OCI-LY7 (cell line): ENCODE data around the gene STIM2. TPM values are rescaled to one million over a fixed set of nuclear protein-coding genes. Genes with fewer than 3 reads are reported as not detected.

Experiments
- BruUV-seq: library from RNA; stranded (reverse); fragments of 400-500 nt; replicated peaks from 2 replicates; lab custom pipeline; 2021; lab: Mats Ljungman, UMichigan
- CTCF ChIA-PET: fragments of 300-600 bp; sonication (Branson Sonifier 250); formaldehyde crosslinking; loops from one replicate; lab custom pipeline; 2022; ENCODE audit warnings: antibody characterized with exemption; ENCODE audit not compliant: unreplicated experiment; lab: Charles Lee
- POLR2A ChIA-PET: fragments of 300-600 bp; sonication (Branson Sonifier 250); formaldehyde crosslinking; loops from one replicate; lab custom pipeline; 2022; ENCODE audit warnings: antibody characterized with exemption; lab: Charles Lee
- DNase-seq: peaks from one replicate; pipeline ENCODE4 v3.0.0-alpha.2; 2015; ENCODE audit warnings: low spot score
- H2AFZ ChIP-seq: fragments of 200-600 bp; sonication (generic), shearing (Covaris generic); 2 replicates; pipeline ENCODE4 v1.6.1; 2014; ENCODE audit warnings: mild to moderate bottlenecking, antibody characterized with exemption, low read length, moderate library complexity
- H3K27ac ChIP-seq: fragments of 200-600 bp; sonication (generic); 2 replicates; pipeline ENCODE4 v1.5.1; 2014; ENCODE audit warnings: mixed run types, low read depth, mild to moderate bottlenecking, moderate library complexity, low read length, inconsistent platforms; ENCODE audit not compliant: poor library complexity, severe bottlenecking
- H3K36me3 ChIP-seq: fragments of 200-600 bp; sonication (generic); 2 replicates; pipeline ENCODE4 v1.6.1; 2014; ENCODE audit warnings: mild to moderate bottlenecking, antibody characterized with exemption, low read length, moderate library complexity, mixed read lengths; ENCODE audit not compliant: insufficient read depth
- H3K4me1 ChIP-seq: fragments of 200-600 bp; sonication (generic); 2 replicates; pipeline ENCODE4 v1.5.1; 2014; ENCODE audit warnings: mild to moderate bottlenecking, low read length; ENCODE audit not compliant: insufficient read depth, poor library complexity, severe bottlenecking
- H3K4me2 ChIP-seq: fragments of 200-600 bp; sonication (generic); 2 replicates; pipeline ENCODE4 v1.6.1; 2014; ENCODE audit warnings: mild to moderate bottlenecking, low read length
- H3K4me3 ChIP-seq: fragments of 200-600 bp; sonication (generic); 2 replicates; pipeline ENCODE4 v1.5.1; 2014; ENCODE audit warnings: mild to moderate bottlenecking, low read depth, low read length; ENCODE audit not compliant: poor library complexity, severe bottlenecking
- H3K79me2 ChIP-seq: fragments of 200-600 bp; sonication (generic); 2 replicates; pipeline ENCODE4 v1.6.1; 2016; ENCODE audit warnings: low read depth, mild to moderate bottlenecking, low read length, moderate library complexity, mixed read lengths; ENCODE audit not compliant: insufficient read depth
- H3K9me2 ChIP-seq: fragments of 200-600 bp; sonication (generic); 2 replicates; pipeline ENCODE4 v1.6.1; 2016; ENCODE audit warnings: mild to moderate bottlenecking, low read length, mixed read lengths; ENCODE audit not compliant: insufficient read depth
- H3K9me3 ChIP-seq: fragments of 200-600 bp; sonication (generic); 2 replicates; pipeline ENCODE4 v1.6.1; 2014; ENCODE audit warnings: mild to moderate bottlenecking, mixed run types, low read length, mixed read lengths
- H4K20me1 ChIP-seq: fragments of 200-600 bp; sonication (generic); 2 replicates; pipeline ENCODE4 v1.6.1; 2014; ENCODE audit warnings: mild to moderate bottlenecking, antibody characterized with exemption, low read length, moderate library complexity, mixed read lengths; ENCODE audit not compliant: insufficient read depth
- EZH2phosphoT487 ChIP-seq: fragments of 200-600 bp; sonication (generic); IDR thresholded peaks from 2 replicates; pipeline ENCODE4 v1.6.1; 2018; ENCODE audit warnings: low read depth, borderline replicate concordance, mild to moderate bottlenecking, mixed run types, antibody characterized with exemption, low read length, moderate library complexity, mixed read lengths
- intact Hi-C: fragments of 100-400 bp; cut with micrococcal nuclease; formaldehyde crosslinking; loops from one replicate; pipeline ENCODE4 v1.10.0; 2022; ENCODE audit not compliant: unreplicated experiment
- total RNA-seq, 2 experiments: library from RNA; depleted of rRNA in 1 of 2; stranded (reverse); fragments of >200 nt in 1 of 2; shearing (Covaris generic) in 1 of 2; gene quantifications; 2 replicates each; pipeline ENCODE4 v1.2.3, GENCODE V29; 2014 to 2022
- TF ChIP-seq, protein P1 (sequence below): fragments of 200-600 bp; sonication (generic); conservative IDR thresholded peaks from 2 replicates; pipeline ENCODE4 v1.5.1; 2014; ENCODE audit warnings: mild to moderate bottlenecking, antibody characterized with exemption, low read length, moderate library complexity, mixed read lengths

Gene STIM2
- total RNA-seq, 2 experiments from 2014 or later, result 108 to 309 TPM

DNA sequence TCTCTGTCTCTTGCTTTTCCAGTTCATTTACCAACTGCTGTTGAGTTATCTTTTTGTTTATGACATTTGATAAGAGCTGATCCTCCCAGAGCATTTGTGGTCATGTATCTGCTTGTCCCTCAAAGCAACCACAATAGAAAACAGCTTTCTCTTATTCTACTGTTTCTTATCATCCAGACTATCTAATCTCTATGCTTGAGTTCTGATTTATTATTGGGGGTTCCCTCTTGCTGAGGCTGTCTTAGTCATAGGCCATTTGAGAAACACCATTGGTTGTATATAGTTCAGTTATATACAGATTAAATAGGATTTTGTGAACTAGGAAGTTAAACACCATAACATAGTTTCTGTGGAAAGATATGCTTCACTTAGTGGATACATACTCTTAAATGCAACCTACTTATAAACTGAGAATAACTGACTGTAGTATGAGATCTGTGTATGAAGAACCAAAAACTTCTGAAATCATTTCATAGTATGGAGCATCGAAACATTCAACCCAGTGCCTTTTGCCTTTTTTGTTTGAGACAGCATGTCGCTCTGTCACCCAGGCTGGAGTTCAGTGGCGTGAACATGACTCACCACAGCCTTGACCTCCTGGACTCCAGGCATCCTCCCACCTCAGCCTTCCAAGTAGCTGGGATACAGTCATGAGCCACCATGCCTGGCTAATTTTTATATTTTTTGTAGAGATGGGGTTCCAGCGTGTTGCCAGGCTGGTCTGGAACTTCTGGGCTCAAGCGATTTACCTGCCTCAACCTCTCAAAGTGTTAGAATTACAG lies 75.8 kb downstream of the STIM2 start:
- Histone ChIP-seq H3K9me2 (no peaks in the 10 kb centered on the region), H4K20me1 (no peaks in the 10 kb centered on the region; the same call in 1 of the 2 replicates), H3K27ac (peak overlapping the region; percentile 18), H3K9me3 (no peaks in the 10 kb centered on the region), H3K36me3 (peaks cover 57% of the 10 kb centered on the region), H2AFZ (no peak overlapping the region), H3K4me1 (peaks cover 38% of the 10 kb centered on the region), H3K4me3 (no peak overlapping the region), H3K4me2 (no peak overlapping the region), H3K79me2 (peaks cover 100% of the 10 kb centered on the region)
- no TSS peak for BruUV-seq
- POLR2A ChIA-PET, result interaction anchor here (1.1 kb wide), 1 partner anchor 109 kb away, joined by 3 read pairs; no protein-coding TSS in a partner anchor
- TF ChIP-seq EZH2phosphoT487, result no peak
- intact Hi-C loops, result loop anchor here (5.0 kb wide), 1 partner anchor 66 kb away; no protein-coding TSS in a partner anchor
- no peak for DNase-seq
- CTCF ChIA-PET, result no interaction called here

DNA sequence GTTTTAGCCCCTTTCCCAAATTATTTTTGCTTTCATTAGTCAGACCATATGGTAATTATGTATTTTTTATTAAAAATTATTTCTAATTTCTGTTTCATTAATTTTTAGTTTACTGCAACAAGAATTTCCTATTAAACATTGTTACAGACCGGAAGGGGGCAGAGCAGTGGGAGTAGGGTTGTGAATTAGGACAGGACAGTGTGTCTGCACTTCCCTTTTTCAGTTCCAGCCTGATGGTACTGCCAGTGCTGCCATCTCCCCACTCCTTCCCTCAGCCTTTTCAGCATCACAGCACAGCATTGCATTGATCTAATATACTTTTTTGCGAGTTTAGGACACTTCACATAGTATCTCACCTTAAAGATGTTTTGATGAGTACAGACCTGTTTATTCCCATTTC lies 76.5 kb downstream of the STIM2 start:
- Histone ChIP-seq H3K79me2 (peaks cover 100% of the 10 kb centered on the region), H2AFZ (no peak overlapping the region), H3K36me3 (peaks cover 58% of the 10 kb centered on the region), H3K9me2 (no peaks in the 10 kb centered on the region), H3K4me2 (no peak overlapping the region), H3K4me3 (no peak overlapping the region), H3K9me3 (no peaks in the 10 kb centered on the region), H3K4me1 (peaks cover 38% of the 10 kb centered on the region), H4K20me1 (no peaks in the 10 kb centered on the region; the same call in 1 of the 2 replicates), H3K27ac (no peak overlapping the region)
- intact Hi-C loops, result loop anchor here (5.0 kb wide), 1 partner anchor 65 kb away; no protein-coding TSS in a partner anchor
- TF ChIP-seq, protein P1, sequence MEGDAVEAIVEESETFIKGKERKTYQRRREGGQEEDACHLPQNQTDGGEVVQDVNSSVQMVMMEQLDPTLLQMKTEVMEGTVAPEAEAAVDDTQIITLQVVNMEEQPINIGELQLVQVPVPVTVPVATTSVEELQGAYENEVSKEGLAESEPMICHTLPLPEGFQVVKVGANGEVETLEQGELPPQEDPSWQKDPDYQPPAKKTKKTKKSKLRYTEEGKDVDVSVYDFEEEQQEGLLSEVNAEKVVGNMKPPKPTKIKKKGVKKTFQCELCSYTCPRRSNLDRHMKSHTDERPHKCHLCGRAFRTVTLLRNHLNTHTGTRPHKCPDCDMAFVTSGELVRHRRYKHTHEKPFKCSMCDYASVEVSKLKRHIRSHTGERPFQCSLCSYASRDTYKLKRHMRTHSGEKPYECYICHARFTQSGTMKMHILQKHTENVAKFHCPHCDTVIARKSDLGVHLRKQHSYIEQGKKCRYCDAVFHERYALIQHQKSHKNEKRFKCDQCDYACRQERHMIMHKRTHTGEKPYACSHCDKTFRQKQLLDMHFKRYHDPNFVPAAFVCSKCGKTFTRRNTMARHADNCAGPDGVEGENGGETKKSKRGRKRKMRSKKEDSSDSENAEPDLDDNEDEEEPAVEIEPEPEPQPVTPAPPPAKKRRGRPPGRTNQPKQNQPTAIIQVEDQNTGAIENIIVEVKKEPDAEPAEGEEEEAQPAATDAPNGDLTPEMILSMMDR, result peak; percentile 61
- TF ChIP-seq EZH2phosphoT487, result no peak
- DNase-seq, result peak; percentile 59
- POLR2A ChIA-PET, result interaction anchor here (1.0 to 1.7 kb wide), 3 partner anchors 8 to 55 kb away, joined by 5 to 6 read pairs (median 5); no protein-coding TSS in a partner anchor
- CTCF ChIA-PET, result no interaction called here
- BruUV-seq, result no TSS peak

DNA sequence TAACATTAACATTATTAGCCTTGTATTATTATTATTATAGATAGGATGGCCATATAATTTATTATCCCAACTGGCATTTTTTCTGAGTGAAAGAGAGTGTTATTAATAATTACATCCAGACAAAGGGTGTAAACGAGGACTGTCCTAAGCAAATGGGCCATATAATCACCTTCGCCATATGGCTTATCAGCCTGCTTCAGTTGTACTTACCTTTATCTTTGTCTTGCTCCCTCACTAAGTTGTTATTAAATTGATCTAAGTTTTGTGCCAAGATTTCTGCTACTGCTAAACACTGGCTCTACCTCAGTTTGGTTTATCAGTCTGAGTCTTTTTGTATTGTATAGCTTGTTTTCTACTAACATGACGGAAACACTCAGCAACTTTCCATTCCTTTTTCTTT lies 76.9 kb downstream of the STIM2 start:
- Histone ChIP-seq H3K9me2 (no peaks in the 10 kb centered on the region), H3K9me3 (no peaks in the 10 kb centered on the region), H3K4me3 (no peak overlapping the region), H3K79me2 (peaks cover 100% of the 10 kb centered on the region), H3K4me1 (peaks cover 38% of the 10 kb centered on the region), H4K20me1 (no peaks in the 10 kb centered on the region; the same call in 1 of the 2 replicates), H3K4me2 (no peak overlapping the region), H3K27ac (no peak overlapping the region), H2AFZ (no peak overlapping the region), H3K36me3 (peaks cover 57% of the 10 kb centered on the region)
- CTCF ChIA-PET, result no interaction called here
- no peak for DNase-seq
- intact Hi-C loops, result loop anchor here (5.0 kb wide), 1 partner anchor 65 kb away; no protein-coding TSS in a partner anchor
- POLR2A ChIA-PET, result interaction anchor here (0.5 to 1.7 kb wide), 14 partner anchors 9 to 428 kb away, joined by 3 to 6 read pairs (median 4); no protein-coding TSS in a partner anchor
- BruUV-seq, result no TSS peak
- no peak for TF ChIP-seq EZH2phosphoT487
- TF ChIP-seq, protein P1, result no peak
